Endothelial cell of umbilical vein (primary cell): Measurements from ENCODE around the gene DENND2A.

Experiments used
- CTCF ChIP-seq, 2 donors: IDR thresholded peaks; 1 replicate in 1 of 2; 2 replicates in 1 of 2; pipeline ENCODE4 v1.5.1; 2011; ENCODE audit warnings: low read length in 2 of 2, mild to moderate bottlenecking in 2 of 2, moderate library complexity in 2 of 2, control low read depth in 1 of 2, inconsistent platforms in 1 of 2, low read depth in 1 of 2; ENCODE audit not compliant: insufficient read depth in 1 of 2; ENCODE audit errors: extremely low read depth in 1 of 2
- EZH2 ChIP-seq: IDR thresholded peaks from 2 replicates; pipeline ENCODE4 v1.6.1; 2012; ENCODE audit warnings: borderline replicate concordance, low read depth, mild to moderate bottlenecking, moderate library complexity, low read length, inconsistent platforms; ENCODE audit not compliant: severe bottlenecking
- POLR2A ChIP-seq: IDR thresholded peaks from 2 replicates; pipeline ENCODE4 v1.6.1; 2012; ENCODE audit warnings: low read depth, mild to moderate bottlenecking, control low read depth, low read length
- POLR2AphosphoS5 ChIP-seq: IDR thresholded peaks from 2 replicates; pipeline ENCODE4 v1.6.1; 2012; ENCODE audit warnings: low read depth, mild to moderate bottlenecking, control low read depth, low read length, moderate library complexity; ENCODE audit not compliant: insufficient read depth

- TF ChIP-seq EZH2 (no peak), CTCF (IDR thresholded peaks at IDR 0.05; ENCODE audit: extremely low read depth in 1 of 2, insufficient read depth in 1 of 2, low read depth in 1 of 2, low read length in 2 of 2) (no peak), POLR2A (no peak), POLR2AphosphoS5 (no peak)
These were observed 128.2 kb downstream of the DENND2A start for GRCh38 chr7:140512317-140513000.
